ENCODE data around the gene KRT36.

DNA sequence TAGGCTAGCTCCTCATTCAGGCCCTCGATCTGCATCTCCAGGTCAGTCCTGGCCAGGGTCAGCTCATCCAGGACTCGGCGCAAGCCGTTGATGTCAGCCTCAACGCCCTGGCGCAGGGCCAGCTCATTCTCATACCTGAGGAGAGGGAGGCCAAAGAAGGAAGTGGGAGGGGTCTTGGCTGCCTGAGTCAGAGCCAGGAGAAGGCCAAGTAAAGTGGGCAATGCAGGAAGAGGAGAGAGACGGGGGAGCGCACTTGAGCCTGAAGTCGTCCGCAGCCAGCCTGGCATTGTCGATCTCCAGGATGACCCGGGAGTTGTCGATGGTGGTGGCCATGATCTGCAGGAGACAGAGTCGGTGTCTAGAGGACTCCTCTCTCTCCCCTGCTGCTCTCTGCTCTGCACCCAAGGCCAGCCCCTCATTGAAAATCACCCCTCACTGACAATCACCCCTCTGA lies 27.1 kb upstream of the KRT36 start:
- TF ChIP-seq, protein P1, sequence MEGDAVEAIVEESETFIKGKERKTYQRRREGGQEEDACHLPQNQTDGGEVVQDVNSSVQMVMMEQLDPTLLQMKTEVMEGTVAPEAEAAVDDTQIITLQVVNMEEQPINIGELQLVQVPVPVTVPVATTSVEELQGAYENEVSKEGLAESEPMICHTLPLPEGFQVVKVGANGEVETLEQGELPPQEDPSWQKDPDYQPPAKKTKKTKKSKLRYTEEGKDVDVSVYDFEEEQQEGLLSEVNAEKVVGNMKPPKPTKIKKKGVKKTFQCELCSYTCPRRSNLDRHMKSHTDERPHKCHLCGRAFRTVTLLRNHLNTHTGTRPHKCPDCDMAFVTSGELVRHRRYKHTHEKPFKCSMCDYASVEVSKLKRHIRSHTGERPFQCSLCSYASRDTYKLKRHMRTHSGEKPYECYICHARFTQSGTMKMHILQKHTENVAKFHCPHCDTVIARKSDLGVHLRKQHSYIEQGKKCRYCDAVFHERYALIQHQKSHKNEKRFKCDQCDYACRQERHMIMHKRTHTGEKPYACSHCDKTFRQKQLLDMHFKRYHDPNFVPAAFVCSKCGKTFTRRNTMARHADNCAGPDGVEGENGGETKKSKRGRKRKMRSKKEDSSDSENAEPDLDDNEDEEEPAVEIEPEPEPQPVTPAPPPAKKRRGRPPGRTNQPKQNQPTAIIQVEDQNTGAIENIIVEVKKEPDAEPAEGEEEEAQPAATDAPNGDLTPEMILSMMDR (IDR thresholded peaks at IDR 0.05), result no peak
- TF ChIP-seq POLR2A (IDR thresholded peaks at IDR 0.05), result no peak

Measured in Peyer's patch (tissue), 4 donors.